Breast epithelium (tissue), 3 donors: ENCODE measurements around the gene COMMD1.

ENCODE experiments used
- CTCF ChIP-seq, 3 donors: fragments of 450-650 bp; IDR thresholded peaks; one replicate each; pipeline ENCODE4 v1.5.1; 2016 to 2017; ENCODE audit warnings: antibody characterized with exemption in 3 of 3, mild to moderate bottlenecking in 3 of 3, moderate library complexity in 3 of 3
- POLR2A ChIP-seq: fragments of 450-650 bp; IDR thresholded peaks from one replicate; pipeline ENCODE4 v1.6.1; 2016; ENCODE audit warnings: antibody characterized with exemption, mild to moderate bottlenecking, moderate library complexity
- POLR2AphosphoS5 ChIP-seq, 3 donors: sonication (generic); formaldehyde crosslinking; IDR thresholded peaks; one replicate each; pipeline ENCODE4 v1.6.1; 2017; ENCODE audit warnings: antibody characterized with exemption in 3 of 3

GRCh38 chr2:62091471-62091870 lies 186.0 kb downstream of the COMMD1 start:
- no peak for TF ChIP-seq CTCF (IDR thresholded peaks at IDR 0.05)
- no peak for TF ChIP-seq POLR2A
- no peak for TF ChIP-seq POLR2AphosphoS5 (IDR thresholded peaks at IDR 0.05)
